Spleen (tissue), 11 donors: ENCODE measurements around the gene BBX. TPM values are rescaled to one million over a fixed set of nuclear protein-coding genes. Genes with fewer than 3 reads are reported as not detected.

ENCODE experiments used
- DNase-seq: peaks from one replicate; pipeline ENCODE4 v3.0.0-alpha.2; 2020
- H3K27ac ChIP-seq, 8 donors: fragments of 200-600 bp; sonication (generic) in 7 of 8; 1 replicate in 4 of 8; 2 replicates in 4 of 8; pipeline versions ENCODE4 v1.5.0 to v1.8.0; 2016 to 2021; ENCODE audit warnings: inconsistent platforms in 4 of 8, mild to moderate bottlenecking in 4 of 8, moderate library complexity in 1 of 8
- H3K27me3 ChIP-seq, 7 donors: fragments of 200-600 bp; sonication (generic) in 6 of 7; replicated peaks in 1 of 7; 1 replicate in 4 of 7; 2 replicates in 3 of 7; pipeline versions ENCODE4 v1.5.0 to v1.8.0; 2016 to 2021; ENCODE audit warnings: inconsistent platforms in 3 of 7, mild to moderate bottlenecking in 1 of 7
- H3K36me3 ChIP-seq, 6 donors: fragments of 200-600 bp; sonication (generic) in 5 of 6; 1 replicate in 4 of 6; 2 replicates in 2 of 6; pipeline versions ENCODE4 v1.5.0 to v1.8.0; 2016 to 2021; ENCODE audit warnings: inconsistent platforms in 2 of 6
- H3K4me1 ChIP-seq, 6 donors: fragments of 200-600 bp; sonication (generic) in 5 of 6; 1 replicate in 3 of 6; 2 replicates in 3 of 6; pipeline versions ENCODE4 v1.5.0 to v1.8.0; 2016 to 2021; ENCODE audit warnings: inconsistent platforms in 3 of 6
- H3K4me3 ChIP-seq, 8 donors: fragments of 200-600 bp; sonication (generic) in 7 of 8; 1 replicate in 4 of 8; 2 replicates in 4 of 8; pipeline versions ENCODE4 v1.5.0 to v1.8.0; 2016 to 2021; ENCODE audit warnings: inconsistent platforms in 4 of 8, mild to moderate bottlenecking in 4 of 8, moderate library complexity in 2 of 8
- H3K9me3 ChIP-seq, 8 donors: fragments of 200-600 bp; sonication (generic) in 7 of 8; 1 replicate in 4 of 8; 2 replicates in 4 of 8; pipeline versions ENCODE4 v1.5.0 to v1.8.0; 2016 to 2021; ENCODE audit warnings: inconsistent platforms in 4 of 8
- POLR2A ChIP-seq, 3 donors: fragments of 450-650 bp; IDR thresholded peaks; one replicate each; pipeline ENCODE4 v1.5.1; 2017; ENCODE audit warnings: antibody characterized with exemption in 3 of 3, mild to moderate bottlenecking in 1 of 3
- POLR2AphosphoS5 ChIP-seq, 3 donors: sonication (generic); formaldehyde crosslinking; IDR thresholded peaks; one replicate each; pipeline ENCODE4 v1.5.1; 2017; ENCODE audit warnings: antibody characterized with exemption in 3 of 3
- WGBS, 5 donors: extraction: QIAGEN DNeasy Blood & Tissue Kit in 3 of 5; methylation state at CpG; one replicate each; pipeline versions ENCODE4 v1.1.5 to v1.1.7; 2013 to 2018; 5-methylcytosine and 5-hydroxymethylcytosine counted together
- intact Hi-C: fragments of 100-400 bp; cut with DNase I; formaldehyde crosslinking; loops from one replicate; pipeline ENCODE4 v1.15.0; 2023; ENCODE audit warnings: low total_unique reads
- polyA plus RNA-seq, 3 donors: library from polyadenylated mRNA; stranded (reverse); fragments of 200-250 nt; gene quantifications; one replicate each; pipeline ENCODE4 v1.2.1, GENCODE V29; 2013
- total RNA-seq, 7 donors: library from RNA; depleted of rRNA in 3 of 7; stranded (reverse); fragments of >200 nt in 3 of 7; fragmentation: NEBNext Ultra II Directional in 4 of 7; extraction: Animal tissue kit (Norgen Biotek cat#: 25700) in 4 of 7; gene quantifications; one replicate each; pipeline versions ENCODE4 v1.1.0 to v1.2.1, GENCODE V29; 2016 to 2021
- TF ChIP-seq, protein P1 (sequence below), 11 experiments: fragments of 200-600 bp in 7 of 11; fragments of 450-650 bp in 4 of 11; sonication (generic) in 4 of 11; IDR thresholded peaks in 8 of 11; conservative IDR thresholded peaks in 3 of 11; 1 replicate in 7 of 11; 2 replicates in 4 of 11; pipeline versions ENCODE4 v1.4.0 to v1.8.0; 2016 to 2021; ENCODE audit warnings: antibody characterized with exemption in 11 of 11, inconsistent platforms in 4 of 11, mild to moderate bottlenecking in 1 of 11
- donor health status: healthy with polysubstance abuse.
- donor health status: DM: no; HTN: no; CAD: no; lungs with moderate emphysema.
- donor health status: DM: no; HTN: no; CAD: no.
- donor health status: Bipolar disorder and iron deficiency.
- donor health status: healthy.
- donor health status: DM: no; HTN: no; CAD: no.
- donor health status: DM: yes; HTN: yes; CAD: no.

The BBX gene
- total and polyA plus RNA-seq, 10 donors = 5.1 to 98.5 (median 74.6) TPM

DNA sequence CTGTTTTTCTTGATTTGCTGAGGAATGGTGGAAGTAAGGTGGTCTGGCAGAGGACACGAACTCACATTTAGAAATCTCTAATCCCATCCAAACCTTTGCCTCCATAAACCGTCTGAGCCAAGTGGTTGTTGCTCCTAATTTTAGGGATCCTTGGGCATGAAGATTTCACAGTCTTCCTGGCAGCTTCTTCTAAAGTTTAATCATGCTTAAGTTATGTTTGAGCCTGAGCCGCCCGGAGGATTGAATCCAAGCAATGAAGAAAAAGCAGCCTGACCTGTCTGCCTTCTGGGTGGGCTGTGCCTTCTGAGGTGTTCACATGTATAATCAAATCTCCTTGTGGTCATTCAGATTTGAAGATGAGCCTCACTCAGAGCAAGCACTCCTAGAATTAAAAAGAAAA is 319.1 kb downstream of the BBX start:
- Histone ChIP-seq H3K27ac (no peak overlapping the region), H3K27me3 (no peaks in the 10 kb centered on the region), H3K9me3 (no peaks in the 10 kb centered on the region), H3K4me1 (no peaks in the 10 kb centered on the region), H3K36me3 (no peaks in the 10 kb centered on the region), H3K4me3 (no peak overlapping the region)
- WGBS, 5 donors = 72 to 95% (median 92%) methylated on average over 4 of the region's 4 CpGs
- intact Hi-C loops = no loop called here
- no peak for TF ChIP-seq POLR2AphosphoS5 (IDR thresholded peaks at IDR 0.05)
- no peak for DNase-seq

DNA sequence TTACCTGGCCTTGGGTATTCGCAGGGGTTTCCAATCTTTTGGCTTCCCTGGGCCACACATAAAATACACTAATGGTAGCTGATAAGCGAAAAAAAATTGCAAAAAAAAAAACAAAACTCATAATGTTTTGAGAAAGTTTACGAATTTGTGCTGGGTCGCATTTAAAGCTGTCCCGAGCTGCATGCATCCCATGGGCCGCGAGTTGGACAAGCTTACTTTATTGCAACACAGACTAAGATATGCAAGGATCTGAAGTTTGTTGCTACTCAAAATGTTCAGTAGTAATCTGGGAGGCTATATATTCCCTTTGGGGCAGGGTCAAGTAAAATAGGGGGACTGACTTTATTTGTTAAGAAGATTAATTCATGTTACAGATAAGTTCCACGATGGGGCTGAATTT is 320.2 kb downstream of the BBX start:
- no peaks in the 10 kb centered on the region for H3K4me1 ChIP-seq
- TF ChIP-seq POLR2AphosphoS5 (IDR thresholded peaks at IDR 0.05) (no peak), POLR2A (IDR thresholded peaks at IDR 0.05) (no peak)
- TF ChIP-seq, protein P1, sequence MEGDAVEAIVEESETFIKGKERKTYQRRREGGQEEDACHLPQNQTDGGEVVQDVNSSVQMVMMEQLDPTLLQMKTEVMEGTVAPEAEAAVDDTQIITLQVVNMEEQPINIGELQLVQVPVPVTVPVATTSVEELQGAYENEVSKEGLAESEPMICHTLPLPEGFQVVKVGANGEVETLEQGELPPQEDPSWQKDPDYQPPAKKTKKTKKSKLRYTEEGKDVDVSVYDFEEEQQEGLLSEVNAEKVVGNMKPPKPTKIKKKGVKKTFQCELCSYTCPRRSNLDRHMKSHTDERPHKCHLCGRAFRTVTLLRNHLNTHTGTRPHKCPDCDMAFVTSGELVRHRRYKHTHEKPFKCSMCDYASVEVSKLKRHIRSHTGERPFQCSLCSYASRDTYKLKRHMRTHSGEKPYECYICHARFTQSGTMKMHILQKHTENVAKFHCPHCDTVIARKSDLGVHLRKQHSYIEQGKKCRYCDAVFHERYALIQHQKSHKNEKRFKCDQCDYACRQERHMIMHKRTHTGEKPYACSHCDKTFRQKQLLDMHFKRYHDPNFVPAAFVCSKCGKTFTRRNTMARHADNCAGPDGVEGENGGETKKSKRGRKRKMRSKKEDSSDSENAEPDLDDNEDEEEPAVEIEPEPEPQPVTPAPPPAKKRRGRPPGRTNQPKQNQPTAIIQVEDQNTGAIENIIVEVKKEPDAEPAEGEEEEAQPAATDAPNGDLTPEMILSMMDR (IDR thresholded peaks at IDR 0.05 in 8 of 11, conservative IDR thresholded peaks at IDR 0.05 in 3 of 11) = no peak
- DNase-seq = no peak
- intact Hi-C loops = no loop called here
- H3K27me3 ChIP-seq = no peaks in the 10 kb centered on the region
- H3K36me3 ChIP-seq = no peaks in the 10 kb centered on the region
- no peak overlapping the region for H3K4me3 ChIP-seq
- H3K27ac ChIP-seq = no peak overlapping the region
- no peaks in the 10 kb centered on the region for H3K9me3 ChIP-seq
- 87 to 93% (median 91%) methylated on average over 8 of the region's 8 CpGs for WGBS, 5 donors

DNA sequence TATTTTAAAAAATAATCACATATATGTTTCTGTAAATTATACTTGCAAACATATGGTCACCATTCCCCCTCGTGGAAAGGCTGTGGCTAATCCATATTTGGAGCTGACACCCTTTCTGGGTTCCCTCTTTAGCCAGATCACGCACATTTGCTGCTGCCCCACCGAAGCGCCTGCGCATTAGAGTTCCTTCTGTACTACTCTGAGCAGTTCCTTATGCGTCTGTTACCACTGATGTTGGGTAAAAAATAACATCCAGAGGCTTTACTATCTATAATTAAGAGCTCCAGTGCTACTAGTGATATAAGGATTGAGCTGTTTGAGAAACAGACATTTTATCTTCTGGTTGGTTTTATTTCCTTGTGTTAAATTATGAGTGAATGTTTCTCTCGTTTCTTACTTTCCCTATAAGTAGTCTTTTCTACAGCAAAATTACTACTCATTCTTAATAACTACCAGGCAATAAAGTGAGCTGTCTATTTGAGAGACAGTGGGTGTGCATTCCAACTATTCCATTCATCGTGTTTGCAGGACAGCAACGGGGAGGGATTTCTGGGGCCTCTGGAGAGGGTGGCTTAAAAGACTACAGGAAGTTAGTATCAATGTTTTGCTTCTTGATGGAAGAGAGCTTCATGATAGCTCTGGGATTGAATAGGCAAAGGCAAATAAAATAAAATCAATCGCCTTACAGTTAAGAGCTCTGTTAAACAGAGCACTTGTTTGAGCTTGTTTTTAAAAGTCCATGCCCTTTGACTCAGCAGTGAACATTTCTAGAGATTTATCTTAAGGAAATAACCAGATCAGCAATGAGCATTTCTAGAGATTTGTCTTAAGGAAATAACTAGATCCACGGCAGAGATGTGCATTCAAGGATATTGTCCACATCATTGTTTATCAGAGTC is 322.9 kb downstream of the BBX start:
- Histone ChIP-seq H3K27me3 (no peaks in the 10 kb centered on the region), H3K4me3 (no peak overlapping the region), H3K27ac (peak overlapping the region in 2 of 8 donors; percentile 6 to 8), H3K4me1 (no peaks in the 10 kb centered on the region), H3K9me3 (no peaks in the 10 kb centered on the region), H3K36me3 (no peaks in the 10 kb centered on the region)
- no peak for DNase-seq
- TF ChIP-seq POLR2A (IDR thresholded peaks at IDR 0.05) = no peak
- TF ChIP-seq POLR2AphosphoS5 (IDR thresholded peaks at IDR 0.05) = no peak
- TF ChIP-seq, protein P1 (IDR thresholded peaks at IDR 0.05 in 8 of 11, conservative IDR thresholded peaks at IDR 0.05 in 3 of 11) = no peak
- intact Hi-C loops = no loop called here
- whole genome bisulfite sequencing, 5 donors = 76 to 82% (median 81%) methylated on average over 11 of the region's 11 CpGs

DNA sequence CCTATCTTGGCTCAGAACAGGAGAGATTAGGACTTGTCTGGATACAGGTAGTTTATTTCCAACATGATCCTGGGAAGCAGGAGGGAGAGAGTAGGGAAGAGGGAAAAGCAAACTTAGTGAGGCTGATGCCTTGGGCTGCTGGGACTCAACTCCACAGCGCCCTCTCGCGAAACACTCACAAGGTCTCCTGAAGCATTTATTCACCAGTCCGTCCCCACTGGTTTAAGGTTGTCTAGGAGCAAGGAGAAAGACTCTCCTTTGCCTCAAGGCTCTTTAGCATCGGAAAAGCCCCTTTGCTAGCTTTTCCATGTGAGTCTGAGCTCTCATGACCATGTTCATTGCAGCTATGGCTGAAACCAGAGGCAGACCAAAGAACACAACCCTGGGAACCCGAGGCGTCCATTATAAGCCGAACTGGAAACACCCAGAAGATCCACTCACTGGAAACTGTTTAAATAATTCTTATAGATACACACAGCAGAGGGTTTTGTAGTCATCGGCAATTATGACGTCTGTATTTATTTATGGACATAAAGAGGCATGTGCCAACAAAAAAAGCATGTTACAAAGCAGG is 323.6 kb downstream of the BBX start:
- Histone ChIP-seq H3K4me3 (no peak overlapping the region), H3K4me1 (no peaks in the 10 kb centered on the region), H3K36me3 (no peaks in the 10 kb centered on the region), H3K27me3 (no peaks in the 10 kb centered on the region), H3K27ac (peak overlapping the region in 1 of 8 donors; percentile 8), H3K9me3 (no peaks in the 10 kb centered on the region)
- DNase-seq = no peak
- 57 to 65% (median 62%) methylated on average over 10 of the region's 10 CpGs for WGBS, 5 donors
- intact Hi-C loops = no loop called here
- TF ChIP-seq, protein P1 (IDR thresholded peaks at IDR 0.05 in 8 of 11, conservative IDR thresholded peaks at IDR 0.05 in 3 of 11) = peak in 6 of 11 experiments; percentile 32 to 38 (median 35)
- no peak for TF ChIP-seq POLR2AphosphoS5 (IDR thresholded peaks at IDR 0.05)
- no peak for TF ChIP-seq POLR2A (IDR thresholded peaks at IDR 0.05)
